NCI-H1092 treated with DMSO at 0.1 percent for 48 hours (cell line): ENCODE data around the gene TMEM178B.
"Not testable (repeated sequence)": the region's sequence is repeated elsewhere in the genome, so short reads cannot be mapped to it uniquely, and the experiment has no call there.

ENCODE experiments used
- DNase-seq: peaks from one replicate; lab custom pipeline; 2025; lab: John Stamatoyannopoulos, UW

Gene TMEM178B

GRCh38 chr7:141073641-141074161 is at the start of gene TMEM178B:
Gene TMEM178B (plus strand): TSS chr7:141074064.
- peak; percentile 61 for DNase-seq

- DNase-seq, result no peak
Observed at GRCh38 chr7:141024668-141025067, 49.2 kb upstream of the TMEM178B start.

DNA sequence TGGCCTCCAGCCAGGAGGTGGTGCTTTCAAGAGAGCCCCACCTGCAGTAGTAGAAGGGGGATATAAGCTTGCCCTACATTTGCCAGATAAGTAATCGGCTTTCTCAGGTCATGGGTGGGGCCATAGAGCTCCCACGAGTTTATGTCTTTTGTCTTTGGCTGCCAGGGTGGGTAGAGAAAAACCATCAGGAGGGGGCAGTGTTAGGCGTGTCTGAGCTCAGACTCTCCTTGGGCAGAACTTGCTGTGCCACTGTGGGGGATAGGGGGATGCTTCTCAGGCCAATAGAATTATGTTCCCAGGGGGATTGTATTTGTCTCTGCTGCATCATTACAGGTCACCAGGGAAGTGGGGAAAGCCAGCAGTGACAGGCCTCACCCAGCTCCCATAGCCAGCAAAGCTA is 46.8 kb upstream of the TMEM178B start:
- DNase-seq, result no peak

- no peak for DNase-seq
Observed at GRCh38 chr7:141028767-141029166, 45.1 kb upstream of the TMEM178B start.

DNA sequence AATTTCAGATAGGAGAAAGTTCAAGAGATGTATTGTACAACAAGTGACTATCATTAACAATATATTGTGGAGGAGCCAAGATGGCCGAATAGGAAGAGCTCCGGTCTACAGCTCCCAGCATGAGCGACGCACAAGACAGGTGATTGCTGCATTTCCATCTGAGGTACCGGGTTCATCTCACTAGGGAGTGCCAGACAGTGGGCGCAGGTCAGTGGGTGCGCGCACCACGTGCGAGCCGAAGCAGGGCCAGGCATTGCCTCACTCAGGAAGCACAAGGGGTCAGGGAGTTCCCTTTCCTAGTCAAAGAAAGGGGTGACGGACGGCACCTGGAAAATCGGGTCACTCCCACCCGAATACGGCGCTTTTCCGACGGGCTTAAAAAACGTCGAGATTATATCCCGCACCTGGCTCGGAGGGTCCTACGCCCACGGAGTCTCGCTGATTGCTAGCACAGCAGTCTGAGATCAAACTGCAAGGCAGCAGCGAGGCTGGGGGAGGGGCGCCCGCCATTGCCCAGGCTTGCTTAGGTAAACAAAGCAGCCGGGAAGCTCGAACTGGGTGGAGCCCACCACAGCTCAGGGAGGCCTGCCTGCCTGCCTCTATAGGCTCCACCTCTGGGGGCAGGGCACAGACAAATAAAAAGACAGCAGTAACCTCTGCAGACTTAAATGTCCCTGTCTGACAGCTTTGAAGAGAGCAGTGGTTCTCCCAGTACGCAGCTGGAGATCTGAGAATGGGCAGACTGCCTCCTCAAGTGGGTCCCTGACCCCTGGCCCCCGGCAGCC is 41.1 kb upstream of the TMEM178B start:
- not testable (repeated sequence) for DNase-seq

- not testable (repeated sequence) for DNase-seq
Observed at GRCh38 chr7:141038100-141038499, 35.8 kb upstream of the TMEM178B start.

DNA sequence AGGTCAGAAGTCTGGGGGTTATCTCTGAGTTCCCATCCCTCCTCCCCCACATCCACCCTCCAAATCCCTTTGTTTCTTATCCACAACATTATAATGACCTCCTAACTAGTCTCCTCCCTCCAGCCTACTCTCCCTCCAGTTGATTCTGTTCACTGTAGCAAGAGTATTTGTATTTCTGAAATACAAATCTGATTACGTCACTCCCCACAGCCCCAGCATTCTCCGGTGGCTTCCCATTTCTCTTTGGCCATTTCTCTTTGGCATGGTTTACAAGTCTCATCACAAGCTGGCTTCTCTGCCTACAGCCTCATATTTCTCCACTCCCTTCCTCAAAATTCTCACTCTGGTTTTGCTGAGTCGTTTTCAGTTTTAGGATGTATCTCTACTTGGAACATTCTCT is 34.5 kb upstream of the TMEM178B start:
- DNase-seq, result no peak

GRCh38 chr7:141042222-141043193 is 31.4 kb upstream of the TMEM178B start:
- no peak for DNase-seq

GRCh38 chr7:141043616-141044015 is 30.2 kb upstream of the TMEM178B start:
- no peak for DNase-seq

DNA sequence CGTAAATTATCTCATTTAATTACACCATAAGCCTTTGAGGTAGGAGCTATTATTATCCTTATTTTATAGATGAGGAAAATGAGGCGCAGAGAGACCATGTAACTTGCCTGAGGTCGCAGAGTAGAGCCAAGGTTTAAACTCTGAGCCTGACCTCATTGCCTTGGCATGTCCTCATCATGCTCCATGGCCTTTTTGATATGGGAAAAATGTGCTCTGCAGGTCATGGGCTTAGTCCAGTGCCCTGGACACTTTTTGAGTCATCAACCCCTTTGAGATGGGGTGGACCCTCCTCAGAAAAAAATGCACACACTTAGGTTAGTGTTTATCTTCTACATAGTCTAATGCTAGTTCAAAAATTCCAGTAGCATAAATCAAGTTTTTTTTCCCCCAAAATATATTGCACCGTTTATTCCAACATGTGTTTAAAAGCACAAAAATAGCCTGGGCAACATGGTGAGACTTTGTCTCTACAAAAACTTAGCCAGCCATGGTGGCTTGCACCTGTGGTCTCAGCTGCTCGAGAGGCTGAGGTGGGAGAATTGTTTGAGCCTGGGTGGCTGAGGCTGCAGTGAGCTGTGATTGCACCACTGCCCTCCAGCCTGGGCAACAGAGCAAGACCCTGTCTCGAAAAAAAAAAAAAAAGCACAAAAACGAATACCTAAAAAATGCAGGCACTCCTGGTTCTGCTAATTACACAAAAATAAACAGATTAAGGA is 28.6 kb upstream of the TMEM178B start:
- no peak for DNase-seq

DNA sequence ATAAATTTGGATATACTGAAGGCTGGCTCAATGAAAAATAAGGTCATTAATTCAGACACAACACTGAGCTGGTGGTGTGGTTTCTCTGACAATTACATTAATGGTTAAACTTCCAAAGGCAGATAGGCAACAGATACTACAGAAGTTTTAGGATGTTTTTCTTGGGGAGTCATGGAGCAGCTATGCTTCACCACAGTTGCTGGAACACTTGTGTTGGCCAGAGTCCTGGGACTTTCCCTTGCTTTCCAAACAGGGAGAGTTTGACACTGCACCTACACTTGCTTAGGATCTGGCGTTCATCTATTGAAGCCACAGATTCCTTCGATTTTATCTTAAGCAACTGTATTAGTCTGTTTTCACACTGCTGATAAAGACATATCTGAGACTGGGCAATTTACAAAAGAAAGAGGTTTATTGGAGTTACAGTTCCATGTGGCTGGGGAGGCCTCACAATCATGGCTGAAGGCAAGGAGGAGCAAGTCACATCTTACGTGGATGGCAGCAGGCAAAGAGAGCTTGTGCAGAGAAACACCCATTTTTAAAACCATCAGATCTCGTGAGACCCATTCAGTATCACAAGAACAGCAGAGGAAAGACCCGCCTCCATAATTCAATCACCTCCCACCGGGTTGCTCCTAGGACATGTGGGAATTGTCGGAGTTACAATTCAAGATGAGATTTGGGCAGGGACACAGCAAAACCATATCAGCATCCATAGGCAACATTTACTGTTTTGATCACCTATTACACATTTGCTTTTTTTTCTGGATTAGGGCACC is 27.8 kb upstream of the TMEM178B start:
- DNase-seq, result no peak

DNA sequence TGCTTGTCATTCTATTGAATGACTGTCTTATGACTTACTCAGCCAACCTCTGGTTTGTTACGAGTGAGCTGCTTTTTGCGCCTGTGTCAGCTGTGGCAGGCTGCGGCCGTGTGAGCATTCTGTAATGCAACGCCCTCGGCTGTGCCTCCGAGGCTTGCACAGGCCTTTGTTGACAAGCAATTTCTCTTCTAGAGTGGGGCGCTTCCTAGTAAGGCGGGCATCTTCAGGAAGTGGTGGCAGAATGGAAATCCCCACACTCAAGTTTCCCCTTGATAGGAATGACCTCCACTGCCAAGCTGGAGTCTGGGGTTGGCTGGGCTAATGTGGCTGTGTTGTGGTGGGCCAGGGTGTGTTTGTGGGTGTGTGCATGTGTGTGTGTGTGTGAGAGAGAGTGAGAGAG is 20.2 kb upstream of the TMEM178B start:
- DNase-seq, result no peak

GRCh38 chr7:141055146-141055545 is 18.7 kb upstream of the TMEM178B start:
- DNase-seq, result no peak

- no peak for DNase-seq
Observed at GRCh38 chr7:141057788-141058187, 16.1 kb upstream of the TMEM178B start.

GRCh38 chr7:141067856-141068255 is 6.0 kb upstream of the TMEM178B start:
- not testable (repeated sequence) for DNase-seq

DNA sequence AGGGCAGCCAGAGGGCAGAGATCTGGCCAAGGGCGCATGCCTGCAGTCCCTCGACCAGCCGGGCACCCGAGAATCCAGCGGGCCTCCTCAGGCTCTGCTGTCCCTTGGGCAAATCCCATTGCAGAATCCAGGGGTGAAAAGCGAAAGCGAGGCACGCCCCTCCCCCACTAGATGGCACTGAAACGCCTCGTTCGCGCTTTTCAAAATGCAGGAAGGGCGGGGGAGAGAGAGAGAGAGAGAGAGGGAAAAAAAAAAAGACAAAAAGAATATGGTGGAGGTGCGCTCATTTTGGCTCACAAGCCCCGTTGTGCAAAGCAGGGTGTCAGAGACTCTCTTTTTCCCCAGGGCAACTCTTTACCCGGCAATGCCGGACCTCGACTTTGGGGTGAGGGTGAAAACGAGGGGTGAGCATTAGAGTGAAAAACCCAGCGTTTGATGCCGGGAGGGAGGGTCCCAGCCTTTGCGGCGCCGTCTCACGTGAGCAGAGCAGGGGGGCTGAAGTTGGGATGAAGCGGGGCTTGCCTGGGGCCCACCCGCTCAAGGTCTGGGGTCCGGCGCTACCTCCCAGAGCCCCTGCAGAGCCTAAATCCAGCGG is 2.5 kb upstream of the TMEM178B start:
- peak; percentile 95 for DNase-seq

DNA sequence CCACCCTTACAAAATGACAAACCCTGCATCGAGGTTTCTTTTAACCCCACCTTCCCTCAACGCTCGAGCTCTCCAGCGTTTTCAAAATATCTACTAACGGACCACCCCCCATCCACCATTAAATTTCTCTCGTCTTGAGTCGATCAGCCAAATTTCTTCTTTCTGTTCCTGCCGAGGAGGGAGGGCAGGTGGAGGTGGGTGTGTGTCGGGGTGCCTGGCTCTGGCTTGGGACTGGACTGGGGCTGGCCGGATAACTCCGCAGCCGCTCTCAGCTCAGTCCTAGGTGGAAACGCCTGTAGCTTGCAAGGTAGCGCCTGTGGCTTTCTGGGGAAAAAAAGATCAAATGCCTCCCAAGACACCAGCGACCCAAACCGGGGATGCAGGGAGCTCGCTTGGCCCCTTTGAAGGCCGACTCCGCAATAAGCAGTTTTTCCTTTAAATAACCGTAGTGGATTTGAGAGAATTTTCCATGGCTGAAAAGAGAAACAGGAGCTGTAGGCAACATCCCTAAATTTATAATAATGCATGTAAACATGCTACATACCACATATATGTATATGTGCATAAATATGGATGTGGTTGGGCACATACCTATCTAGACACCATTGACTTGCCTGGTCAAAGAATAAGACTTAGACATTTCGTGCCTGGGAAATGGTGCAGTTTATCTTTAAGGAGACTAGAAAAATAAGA is 1.9 kb upstream of the TMEM178B start:
- DNase-seq, result peak; percentile 85

DNA sequence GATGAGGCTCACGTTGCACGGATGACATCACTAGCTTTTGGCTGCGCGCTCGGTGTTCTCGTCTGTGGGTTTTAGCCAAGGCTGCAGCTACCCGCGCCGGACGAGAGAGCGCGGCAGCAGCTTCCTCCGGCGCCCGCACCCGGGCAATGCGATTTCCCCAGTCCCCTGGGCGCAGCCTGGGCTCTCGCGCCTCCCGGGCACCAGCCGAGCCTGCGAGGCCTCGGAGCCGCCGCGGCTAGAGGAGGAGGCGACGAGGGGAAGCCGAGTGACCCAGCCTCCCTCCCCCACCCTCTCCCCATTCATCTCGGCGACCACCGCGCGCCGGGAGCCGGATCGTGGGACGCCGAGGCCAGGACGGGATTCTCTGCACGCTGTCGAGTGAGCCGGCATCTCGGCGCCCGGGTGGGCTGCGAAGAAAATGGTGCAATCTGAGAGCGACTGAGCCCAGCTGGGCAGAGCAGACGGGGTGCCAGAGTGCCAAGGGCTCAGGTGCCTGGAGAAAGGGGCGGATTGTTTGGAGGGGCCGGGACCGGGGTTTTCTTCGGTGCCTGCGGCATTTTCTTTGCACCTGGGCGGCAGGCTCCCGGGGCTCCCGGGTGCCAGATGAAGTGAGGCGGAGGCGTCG is 1.2 kb upstream of the TMEM178B start:
- DNase-seq, result peak; percentile 94

- DNase-seq, result peak; percentile 60
Observed at GRCh38 chr7:141073173-141073640, 657 bp upstream of the TMEM178B start.
